Vagina (tissue), 2 donors: ENCODE data around the gene LINGO1.

Experiments used
- CTCF ChIP-seq, 3 experiments: fragments of 450-650 bp in 2 of 3; fragments of 200-600 bp in 1 of 3; sonication (generic) in 1 of 3; IDR thresholded peaks; one replicate each; pipeline ENCODE4 v1.5.1; 2017 to 2019; ENCODE audit warnings: antibody characterized with exemption in 3 of 3, mild to moderate bottlenecking in 2 of 3, moderate library complexity in 2 of 3
- POLR2A ChIP-seq, 2 donors: fragments of 450-650 bp; IDR thresholded peaks; one replicate each; pipeline ENCODE4 v1.6.1; 2017; ENCODE audit warnings: antibody characterized with exemption in 2 of 2, mild to moderate bottlenecking in 2 of 2, moderate library complexity in 2 of 2
- POLR2AphosphoS5 ChIP-seq, 2 donors: sonication (generic); formaldehyde crosslinking; IDR thresholded peaks; one replicate each; pipeline ENCODE4 v1.9.0; 2017; ENCODE audit warnings: antibody characterized with exemption in 2 of 2, mild to moderate bottlenecking in 2 of 2, low read depth in 1 of 2; ENCODE audit not compliant: insufficient read depth in 1 of 2

GRCh38 chr15:77574521-77575202 is 58.0 kb downstream of the LINGO1 start:
- TF ChIP-seq CTCF (IDR thresholded peaks at IDR 0.05) (no peak), POLR2AphosphoS5 (IDR thresholded peaks at IDR 0.05; ENCODE audit: insufficient read depth in 1 of 2, low read depth in 1 of 2) (no peak), POLR2A (IDR thresholded peaks at IDR 0.05) (no peak)
